Measurements from ENCODE around the gene ITCH. TPM values are rescaled to one million over a fixed set of nuclear protein-coding genes. Genes with fewer than 3 reads are reported as not detected.
"Not testable (repeated sequence)": the region's sequence is repeated elsewhere in the genome, so short reads cannot be mapped to it uniquely, and the experiment has no call there.

ITCH gene
- total and polyA plus RNA-seq, 2 experiments from 2014 or later: 31.0 to 47.7 TPM

- Histone ChIP-seq H3K4me2 (ENCODE audit: unreplicated experiment) (no peak overlapping the region), H2AFZ (no peak overlapping the region), H3K9me2 (ENCODE audit: insufficient read depth) (no peaks in the 10 kb centered on the region), H3K79me2 (ENCODE audit: insufficient read depth) (no peaks in the 10 kb centered on the region), H3K4me1 (ENCODE audit: insufficient read depth) (no peaks in the 10 kb centered on the region), H4K20me1 (ENCODE audit: insufficient read depth) (no peaks in the 10 kb centered on the region), H3K27ac (no peak overlapping the region), H3K36me3 (ENCODE audit: low read depth) (no peaks in the 10 kb centered on the region), H3F3A (ENCODE audit: insufficient read depth) (no peaks in the 10 kb centered on the region), H3K27me3 (replicated peaks; ENCODE audit: insufficient read depth) (no peaks in the 10 kb centered on the region), H3K9ac (no peak overlapping the region), H3K4me3 (no peak overlapping the region), H3K9me3 (ENCODE audit: low read depth) (no peaks in the 10 kb centered on the region)
- in situ Hi-C loops (cut with MboI): no loop called here
- TF ChIP-seq EZH2phosphoT487 (IDR thresholded peaks at IDR 0.05; ENCODE audit: insufficient read depth, low read depth) (no peak), EZH2 (IDR thresholded peaks at IDR 0.05; ENCODE audit: insufficient read depth, poor library complexity, severe bottlenecking) (no peak)
- DNase-seq: no peak
- WGBS, 2 experiments (ENCODE audit: low coverage in 1 of 2, low lambda C conversion rate in 2 of 2, missing lambda C conversion rate in 2 of 2): 86 to 89% methylated on average over 9 of the region's 9 CpGs
Measured at GRCh38 chr20:34328928-34329677, 34.0 kb upstream of the ITCH start.

- in situ Hi-C loops (cut with MboI); H3K27me3 ChIP-seq (replicated peaks; ENCODE audit: insufficient read depth); H2AFZ ChIP-seq; H3K79me2 ChIP-seq (ENCODE audit: insufficient read depth); H3F3A ChIP-seq (ENCODE audit: insufficient read depth); H3K9me2 ChIP-seq (ENCODE audit: insufficient read depth); DNase-seq; H3K4me2 ChIP-seq (ENCODE audit: unreplicated experiment); H3K4me3 ChIP-seq; H3K36me3 ChIP-seq (ENCODE audit: low read depth); H3K9ac ChIP-seq; H3K27ac ChIP-seq; H4K20me1 ChIP-seq (ENCODE audit: insufficient read depth); H3K4me1 ChIP-seq (ENCODE audit: insufficient read depth); H3K9me3 ChIP-seq (ENCODE audit: low read depth): not testable (repeated sequence)
- WGBS, 2 experiments (ENCODE audit: low coverage in 1 of 2, low lambda C conversion rate in 2 of 2, missing lambda C conversion rate in 2 of 2): 93 to 95% methylated on average over 15 of the region's 15 CpGs
Measured at GRCh38 chr20:34330861-34331544, 32.1 kb upstream of the ITCH start.

- TF ChIP-seq EZH2phosphoT487 (IDR thresholded peaks at IDR 0.05; ENCODE audit: insufficient read depth, low read depth) (no peak), EZH2 (IDR thresholded peaks at IDR 0.05; ENCODE audit: insufficient read depth, poor library complexity, severe bottlenecking) (no peak)
- Histone ChIP-seq H3F3A (ENCODE audit: insufficient read depth) (no peaks in the 10 kb centered on the region), H4K20me1 (ENCODE audit: insufficient read depth) (no peaks in the 10 kb centered on the region), H3K36me3 (ENCODE audit: low read depth) (no peaks in the 10 kb centered on the region), H3K9ac (no peak overlapping the region), H2AFZ (no peak overlapping the region), H3K79me2 (ENCODE audit: insufficient read depth) (no peaks in the 10 kb centered on the region), H3K9me3 (ENCODE audit: low read depth) (no peaks in the 10 kb centered on the region), H3K4me3 (no peak overlapping the region), H3K27me3 (replicated peaks; ENCODE audit: insufficient read depth) (no peaks in the 10 kb centered on the region), H3K4me2 (ENCODE audit: unreplicated experiment) (no peak overlapping the region), H3K4me1 (ENCODE audit: insufficient read depth) (peaks cover 7% of the 10 kb centered on the region; the same call in 1 of the 2 replicates), H3K9me2 (ENCODE audit: insufficient read depth) (no peaks in the 10 kb centered on the region), H3K27ac (no peak overlapping the region)
- 73 to 74% methylated on average over 7 of the region's 7 CpGs for WGBS, 2 experiments (ENCODE audit: low coverage in 1 of 2, low lambda C conversion rate in 2 of 2, missing lambda C conversion rate in 2 of 2)
- in situ Hi-C loops (cut with MboI): no loop called here
- DNase-seq: no peak
Measured at GRCh38 chr20:34331838-34332237, 31.2 kb upstream of the ITCH start.

GRCh38 chr20:34332262-34332920, 30.7 kb upstream of the ITCH start:
- 92 to 93% methylated on average over 16 to 19 of the region's 19 CpGs for WGBS, 2 experiments (ENCODE audit: low coverage in 1 of 2, low lambda C conversion rate in 2 of 2, missing lambda C conversion rate in 2 of 2)
- peaks cover 7% of the 10 kb centered on the region; the same call in 1 of the 2 replicates for H3K4me1 ChIP-seq (ENCODE audit: insufficient read depth)
- H3K4me3 ChIP-seq: no peak overlapping the region
- no peaks in the 10 kb centered on the region for H3K9me2 ChIP-seq (ENCODE audit: insufficient read depth)
- H3K79me2 ChIP-seq (ENCODE audit: insufficient read depth): no peaks in the 10 kb centered on the region
- H3F3A ChIP-seq (ENCODE audit: insufficient read depth): no peaks in the 10 kb centered on the region
- DNase-seq: no peak
- no peak overlapping the region for H3K27ac ChIP-seq
- no peaks in the 10 kb centered on the region for H3K36me3 ChIP-seq (ENCODE audit: low read depth)
- in situ Hi-C loops (cut with MboI): no loop called here
- no peaks in the 10 kb centered on the region for H3K9me3 ChIP-seq (ENCODE audit: low read depth)
- no peak overlapping the region for H3K4me2 ChIP-seq (ENCODE audit: unreplicated experiment)
- H4K20me1 ChIP-seq (ENCODE audit: insufficient read depth): no peaks in the 10 kb centered on the region
- H3K27me3 ChIP-seq (replicated peaks; ENCODE audit: insufficient read depth): no peaks in the 10 kb centered on the region
- no peak overlapping the region for H3K9ac ChIP-seq
- no peak overlapping the region for H2AFZ ChIP-seq
- TF ChIP-seq EZH2phosphoT487 (IDR thresholded peaks at IDR 0.05; ENCODE audit: insufficient read depth, low read depth) (no peak), EZH2 (IDR thresholded peaks at IDR 0.05; ENCODE audit: insufficient read depth, poor library complexity, severe bottlenecking) (no peak)
